GM19193 (cell line): Measurements from ENCODE around the gene AEBP1.

Source experiments
- POLR2A ChIP-seq: IDR thresholded peaks from 4 replicates; pipeline ENCODE4 v1.6.1; 2011; ENCODE audit not compliant: insufficient read depth, insufficient read length; ENCODE audit errors: extremely low read depth

AEBP1 gene

DNA sequence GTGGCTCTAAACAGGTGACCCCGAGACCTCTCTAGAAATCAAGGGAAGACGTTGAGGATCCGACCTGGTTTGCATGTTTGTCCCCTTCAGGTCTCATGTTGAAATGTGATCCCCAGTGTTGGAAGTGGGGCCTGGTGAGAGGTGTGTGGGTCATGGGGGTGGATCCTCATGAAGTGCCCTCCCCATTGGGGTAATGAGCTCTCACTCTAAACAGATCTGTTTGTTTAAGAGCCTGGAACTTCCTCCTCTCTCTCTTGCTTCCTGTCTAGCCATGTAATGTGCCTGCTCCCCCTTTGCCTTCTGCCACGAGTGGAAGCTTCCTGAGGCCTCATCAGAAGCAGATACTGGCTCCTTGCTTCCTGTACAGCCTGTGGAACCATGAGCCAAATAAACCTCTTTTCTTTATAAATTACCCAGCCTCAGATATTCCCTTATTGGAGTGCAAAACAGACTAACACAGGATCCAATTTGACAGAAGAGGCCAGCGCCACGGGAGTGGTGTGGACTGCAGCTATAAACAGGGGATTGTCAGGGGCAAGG lies 11.0 kb upstream of the AEBP1 start:
- no peak for TF ChIP-seq POLR2A

DNA sequence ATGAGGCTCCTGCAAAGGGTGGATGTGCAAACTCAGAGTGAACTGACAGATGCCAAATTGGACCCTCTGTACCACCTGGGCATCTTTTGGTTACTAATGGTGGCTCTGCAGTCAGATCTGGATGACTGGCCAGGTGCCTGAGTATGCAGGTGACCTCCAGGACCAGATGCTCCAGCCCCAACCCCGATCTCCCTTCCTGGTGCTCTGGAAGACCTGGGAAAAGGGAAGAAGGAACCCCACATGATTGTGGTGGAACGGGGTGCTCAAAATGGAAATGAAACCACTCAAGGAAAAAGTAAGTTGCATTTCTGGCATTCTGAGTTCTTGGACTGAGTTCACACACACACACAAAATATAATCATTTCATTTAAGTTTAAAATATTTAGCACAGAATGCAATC lies 9.8 kb upstream of the AEBP1 start:
- TF ChIP-seq POLR2A: no peak

DNA sequence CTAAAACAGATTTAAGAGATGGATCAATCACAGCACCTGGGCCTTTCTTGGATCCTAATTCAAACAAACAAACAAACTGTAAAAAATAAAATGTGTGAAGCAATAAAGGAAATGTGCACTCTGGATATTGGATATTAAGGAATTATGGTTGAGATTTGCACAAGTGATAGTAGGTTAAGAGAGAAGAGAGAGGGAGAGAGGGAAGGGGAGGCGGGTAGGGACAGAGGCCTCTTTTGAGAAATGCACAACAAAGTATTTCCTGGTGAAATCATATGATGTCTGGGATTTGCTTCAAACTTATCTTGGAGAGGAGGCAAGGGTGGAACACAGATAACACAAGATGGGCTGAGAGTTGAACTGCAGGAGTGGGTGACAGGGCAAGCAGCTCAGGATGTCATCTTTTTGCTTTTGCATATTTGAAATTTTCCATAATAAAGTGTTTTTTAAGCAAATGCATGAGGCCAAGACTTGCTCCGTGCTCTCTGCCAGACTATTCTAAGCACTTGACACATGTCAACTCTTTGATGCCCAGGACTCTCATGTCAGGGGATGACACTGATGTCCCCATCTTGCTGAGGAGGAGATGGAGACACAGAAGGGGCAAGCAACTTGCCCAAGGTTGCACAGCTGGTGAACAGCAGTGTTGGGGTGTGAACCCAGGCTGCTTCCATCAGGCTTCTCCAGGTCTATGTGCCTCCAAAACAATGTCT lies 9.1 kb upstream of the AEBP1 start:
- TF ChIP-seq POLR2A: no peak

DNA sequence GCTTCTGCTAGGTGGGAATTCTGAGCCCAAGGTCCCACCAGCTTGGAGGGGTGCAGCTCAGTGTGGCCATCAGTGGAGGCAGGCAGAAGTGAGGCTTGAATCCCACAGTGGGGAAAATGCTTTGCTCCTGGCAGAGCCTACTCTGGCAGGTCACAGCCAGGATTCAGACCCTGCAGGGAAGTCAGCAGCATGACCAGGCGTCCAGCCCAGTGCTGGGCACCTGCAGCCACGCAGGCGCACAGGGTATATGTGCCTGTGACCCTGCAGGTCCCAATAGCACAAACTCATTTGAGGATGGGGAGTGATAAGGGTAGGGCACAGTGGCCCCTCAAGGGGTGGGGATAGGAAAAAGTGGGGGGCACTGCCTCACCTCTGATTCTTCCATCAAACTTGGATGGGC lies 8.4 kb upstream of the AEBP1 start:
- TF ChIP-seq POLR2A: no peak

DNA sequence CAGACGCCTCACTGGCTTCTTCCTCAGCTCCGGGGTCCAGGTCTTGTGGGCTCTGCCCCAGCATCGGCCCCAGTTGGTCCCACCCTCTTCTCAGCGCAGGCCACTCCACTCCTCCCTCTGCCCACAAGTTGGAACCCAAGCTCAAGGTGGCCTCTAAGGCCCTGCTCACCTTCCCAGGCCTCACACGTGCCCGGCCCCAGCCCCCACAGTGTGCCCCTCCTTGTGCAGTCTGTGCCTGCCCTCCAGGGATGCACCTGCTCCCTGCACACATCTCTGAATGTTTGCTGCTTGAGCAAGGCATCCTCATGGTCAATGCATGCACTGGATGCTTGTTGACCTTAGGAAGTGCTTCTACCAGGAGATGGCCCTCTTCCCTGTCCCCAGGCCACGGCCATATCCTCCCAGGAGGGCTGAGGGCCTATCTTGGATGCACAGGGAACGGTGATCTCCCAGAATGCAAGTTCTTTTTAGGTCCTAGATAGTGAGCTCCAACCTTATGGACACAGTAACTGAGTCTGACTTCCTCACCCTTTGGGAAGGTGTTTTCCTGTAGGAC lies 7.7 kb upstream of the AEBP1 start:
- TF ChIP-seq POLR2A: no peak

DNA sequence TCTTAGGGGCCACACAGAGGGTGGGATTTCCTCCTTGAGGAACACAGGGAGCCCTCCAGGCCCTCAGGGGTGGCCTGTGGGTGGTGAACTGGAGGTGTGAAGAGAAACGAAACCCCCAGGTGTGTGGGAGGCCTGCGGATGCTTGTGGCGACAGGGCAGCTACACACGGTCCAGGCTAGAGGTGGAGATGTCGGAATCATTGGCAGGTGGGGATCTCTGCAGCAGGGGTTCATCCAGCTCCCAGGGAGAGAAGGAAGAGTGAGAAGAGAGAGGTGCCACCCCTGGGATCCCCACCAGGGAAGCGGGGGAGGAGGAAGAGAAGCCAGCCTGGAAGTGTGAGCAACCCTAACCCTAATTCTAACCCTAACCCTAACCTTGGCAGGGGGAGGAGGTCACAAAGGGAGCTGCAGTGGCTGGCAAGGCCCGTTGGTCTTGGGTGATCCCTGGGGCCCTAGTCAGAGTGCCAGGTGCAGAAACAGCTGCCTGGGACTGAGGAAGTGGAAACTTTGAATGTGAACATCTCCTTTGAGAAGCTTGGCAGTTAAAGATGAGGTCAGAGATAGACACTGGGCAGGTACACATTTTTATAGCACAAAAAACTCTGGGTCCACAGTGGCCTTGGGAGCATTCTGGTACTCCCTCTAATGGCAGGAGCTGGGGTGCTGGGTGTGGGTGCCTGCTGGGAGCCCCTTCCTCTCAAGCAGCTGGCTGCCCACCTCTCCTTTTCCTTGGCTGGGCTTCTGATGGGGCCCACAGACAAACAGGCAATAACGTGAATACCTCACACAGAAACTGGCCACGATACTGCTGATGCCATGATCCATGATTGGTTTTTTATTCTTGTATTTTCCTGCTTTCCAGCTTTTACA lies 6.8 kb upstream of the AEBP1 start:
- TF ChIP-seq POLR2A: no peak

DNA sequence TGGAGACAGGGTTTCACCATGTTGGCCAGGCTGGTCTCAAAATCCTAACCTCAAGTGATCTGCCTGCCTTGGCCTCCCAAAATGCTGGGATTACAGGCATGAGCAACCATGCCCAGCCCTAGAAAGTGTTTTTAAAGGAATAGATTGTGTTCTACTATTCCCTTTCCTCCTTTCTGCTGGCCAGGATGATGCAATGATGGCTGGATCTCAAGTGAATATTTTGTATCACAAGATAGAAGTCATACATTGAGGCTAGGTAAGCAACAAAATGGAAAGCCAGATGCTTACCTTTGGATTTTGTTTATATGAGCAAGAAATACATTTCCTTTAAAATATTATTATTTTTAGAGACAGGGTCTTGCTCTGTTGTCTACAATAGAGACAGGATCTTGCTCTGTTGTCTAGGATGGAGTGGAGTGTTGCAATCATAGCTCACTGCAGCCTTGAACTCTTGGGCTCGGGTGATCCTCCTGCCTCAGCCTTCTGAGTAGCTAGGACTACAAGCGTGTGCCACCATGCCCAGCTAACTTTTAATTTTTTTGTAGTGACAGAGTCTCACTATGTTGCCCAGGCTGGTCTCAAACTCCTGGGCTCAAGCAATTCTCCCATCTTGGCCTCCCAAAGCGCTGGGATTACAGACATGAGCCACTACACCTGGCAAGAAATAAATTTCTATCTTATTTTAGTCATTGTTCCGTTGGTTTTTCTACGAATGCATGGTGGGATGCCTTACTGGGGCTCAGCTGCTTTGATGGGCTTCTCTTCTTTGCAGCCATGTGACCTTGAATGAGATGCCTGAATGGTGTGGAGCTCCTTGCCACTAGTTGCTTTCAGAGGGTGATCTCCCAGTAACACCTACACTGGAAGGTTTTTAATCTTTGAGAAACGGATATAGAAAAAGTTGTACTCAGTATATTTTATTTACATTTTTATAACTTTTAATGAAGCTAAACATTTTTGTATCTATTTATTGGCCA lies 5.8 kb upstream of the AEBP1 start:
- TF ChIP-seq POLR2A: no peak

DNA sequence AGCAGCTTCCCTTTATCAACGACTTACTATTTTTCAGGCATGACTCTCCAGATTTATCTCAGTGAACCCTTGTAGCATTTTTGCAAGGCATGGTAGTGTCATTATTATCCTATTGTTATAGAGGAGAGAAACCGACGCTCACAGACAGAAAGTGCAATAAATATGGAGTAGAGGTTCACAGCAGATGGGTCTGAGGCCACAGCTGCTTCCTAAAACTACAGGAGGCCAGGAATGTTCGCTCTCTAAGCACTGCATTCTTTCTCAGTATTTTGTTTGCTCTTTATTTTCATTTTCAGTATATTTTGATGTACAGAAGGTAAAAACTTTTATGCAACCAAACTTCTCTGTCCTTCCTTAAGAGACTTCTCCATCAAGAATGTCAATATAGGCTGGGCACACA lies 4.5 kb upstream of the AEBP1 start:
- TF ChIP-seq POLR2A: no peak

DNA sequence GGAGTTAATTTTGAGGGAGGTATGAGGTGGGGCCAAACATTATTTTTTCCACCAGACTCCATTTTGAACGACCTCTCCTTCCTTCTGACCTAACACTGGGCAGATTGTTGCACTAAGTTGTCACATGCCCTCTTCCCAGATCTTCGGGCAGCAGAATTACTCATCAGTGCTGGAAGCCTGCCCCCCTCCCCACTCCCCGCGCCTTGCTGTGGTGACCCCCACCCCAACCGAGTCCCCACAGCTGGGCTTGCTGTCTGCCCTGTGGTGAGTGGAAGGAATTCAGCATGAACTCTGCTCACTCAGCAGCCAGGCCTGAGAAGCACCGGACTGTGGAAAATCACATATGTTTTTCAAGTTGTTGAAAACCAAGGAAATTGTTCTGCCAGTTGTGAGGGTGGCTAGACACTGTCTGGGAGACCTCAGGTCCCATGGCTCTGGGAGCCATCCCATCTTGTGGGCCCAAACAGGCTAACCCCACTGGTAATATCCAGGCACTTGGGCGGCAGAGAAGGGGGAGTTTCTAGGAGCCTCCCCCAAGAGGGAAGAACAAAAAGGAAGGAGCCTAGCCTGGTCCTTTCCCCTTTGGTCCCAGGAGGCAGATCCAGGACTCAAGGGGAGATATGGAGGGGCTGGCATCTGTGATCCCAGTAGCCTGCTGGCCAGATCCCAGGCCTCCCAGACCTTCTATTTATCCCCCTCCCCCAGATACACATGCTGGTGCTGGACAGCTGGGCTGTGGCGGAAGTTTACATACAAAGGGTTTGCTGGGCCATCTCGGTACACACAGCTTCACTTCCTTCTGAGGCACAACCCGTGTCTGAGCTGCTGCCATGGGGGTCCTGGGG lies 3.5 kb upstream of the AEBP1 start:
- no peak for TF ChIP-seq POLR2A

DNA sequence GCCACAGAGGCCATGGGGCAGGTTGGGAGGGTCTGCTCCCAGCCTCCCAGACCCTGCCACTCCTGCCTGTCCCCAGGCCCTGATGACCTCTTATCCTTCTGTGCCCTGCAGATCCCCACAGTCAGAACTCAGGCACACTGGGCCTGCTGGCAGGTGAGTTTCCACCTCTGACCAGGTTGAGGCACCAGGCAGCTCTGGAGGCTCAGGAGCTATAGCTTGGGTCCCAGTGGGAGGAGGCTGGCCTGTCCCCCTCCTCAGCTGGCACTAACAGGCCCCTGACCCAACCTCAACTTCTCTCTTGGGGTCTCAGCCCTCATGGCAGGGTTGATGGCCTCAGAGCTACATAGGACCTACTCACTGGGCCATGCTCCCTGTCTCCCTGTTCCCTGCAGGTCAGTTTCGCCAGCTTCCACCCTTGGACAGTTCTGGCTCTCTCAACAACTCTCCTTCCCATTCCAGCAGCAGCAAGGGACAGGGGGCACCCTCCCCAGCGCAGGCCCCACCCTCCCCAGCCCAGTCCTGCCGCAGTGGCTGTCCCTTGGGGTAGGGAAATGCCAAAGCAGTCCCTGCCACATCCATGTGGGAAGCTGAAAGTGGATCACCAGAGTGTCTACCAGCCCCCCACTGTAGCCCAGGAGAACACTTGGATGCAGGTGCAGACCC lies 2.7 kb upstream of the AEBP1 start:
- TF ChIP-seq POLR2A: no peak

DNA sequence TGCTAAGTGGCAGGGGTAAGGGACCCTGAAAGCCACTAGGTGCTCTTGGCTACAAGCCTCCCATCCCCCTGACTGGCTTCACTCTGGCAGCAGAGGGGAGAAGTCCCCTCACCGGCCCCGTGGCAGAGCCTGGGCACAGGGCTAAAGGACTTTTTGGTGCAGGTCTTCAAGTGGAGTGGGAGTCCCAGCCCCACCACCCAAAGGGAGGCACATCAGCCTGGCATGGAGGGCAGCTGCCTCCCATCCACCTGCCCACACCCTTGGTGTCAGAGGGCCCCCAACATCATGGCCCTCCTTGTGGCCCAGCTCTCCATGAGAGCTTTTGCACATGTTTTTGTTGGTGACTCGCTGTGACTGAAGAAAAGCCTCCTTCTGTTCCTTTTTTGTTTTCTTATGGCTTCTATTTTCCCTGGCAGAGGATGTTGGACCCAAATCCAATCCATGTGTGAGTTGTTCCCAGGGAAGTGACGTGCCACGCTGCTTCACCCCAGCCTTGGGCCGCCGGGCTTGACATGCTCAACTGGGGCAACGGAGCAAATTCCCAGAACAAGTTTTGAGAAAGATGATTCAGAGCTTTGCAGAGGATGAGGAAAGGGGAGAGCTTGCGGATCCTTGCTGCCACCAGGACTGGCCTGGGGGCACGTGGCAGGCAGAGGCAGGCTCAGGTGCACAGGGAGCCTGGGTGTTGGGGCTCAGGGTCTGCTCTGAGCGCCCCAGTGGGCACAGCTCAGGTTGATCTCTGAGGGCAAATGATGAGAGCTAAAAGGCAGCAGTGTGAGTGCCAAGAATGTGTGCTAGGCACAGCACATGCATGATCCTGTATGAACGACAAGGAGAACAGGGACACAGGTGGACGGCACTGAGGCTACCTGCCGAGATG lies 1.9 kb upstream of the AEBP1 start:
- no peak for TF ChIP-seq POLR2A
